ENCODE data around the gene AHCYL2.
A peak's percentile ranks its signal among the peaks of the same experiment; 100 is the strongest.

AHCYL2 gene

GRCh38 chr7:129205126-129205818 is 19.6 kb upstream of the AHCYL2 start:
- no peak for DNase-seq (ENCODE audit: low read depth)
- H3K4me3 ChIP-seq (ENCODE audit: low read depth, low read length): no peak overlapping the region
- TF ChIP-seq MAX (IDR thresholded peaks at IDR 0.05; ENCODE audit: low read depth, low read length): no peak

GRCh38 chr7:129205987-129206785 is 18.6 kb upstream of the AHCYL2 start:
- TF ChIP-seq POLR2A (IDR thresholded peaks at IDR 0.05; ENCODE audit: extremely low read depth, insufficient read length) (no peak), MYC (IDR thresholded peaks at IDR 0.05; ENCODE audit: low read depth, low read length) (no peak), CTCF (IDR thresholded peaks at IDR 0.05; ENCODE audit: low read depth, low read length) (no peak), MAX (IDR thresholded peaks at IDR 0.05; ENCODE audit: low read depth, low read length) (no peak)
- DNase-seq (ENCODE audit: low read depth): peak; percentile 53
- no peak overlapping the region for H3K4me3 ChIP-seq (ENCODE audit: low read depth, low read length)

- peak; percentile 74 for DNase-seq (ENCODE audit: low read depth)
- no peak for TF ChIP-seq MYC (IDR thresholded peaks at IDR 0.05; ENCODE audit: low read depth, low read length)
- peak; percentile 42 for TF ChIP-seq CTCF (IDR thresholded peaks at IDR 0.05; ENCODE audit: low read depth, low read length)
- no peak overlapping the region for H3K4me3 ChIP-seq (ENCODE audit: low read depth, low read length)
These were observed 16.2 kb upstream of the AHCYL2 start for GRCh38 chr7:129208667-129209066.

- TF ChIP-seq CTCF (IDR thresholded peaks at IDR 0.05; ENCODE audit: low read depth, low read length): no peak
- TF ChIP-seq MAX (IDR thresholded peaks at IDR 0.05; ENCODE audit: low read depth, low read length): 0 out of 2 replicates have a peak, but pooled peaks have one; percentile 10
- no peak for TF ChIP-seq POLR2A (IDR thresholded peaks at IDR 0.05; ENCODE audit: extremely low read depth, insufficient read length)
- no peak for TF ChIP-seq MYC (IDR thresholded peaks at IDR 0.05; ENCODE audit: low read depth, low read length)
- H3K4me3 ChIP-seq (ENCODE audit: low read depth, low read length): no peak overlapping the region
- DNase-seq (ENCODE audit: low read depth): no peak
These were observed 15.5 kb upstream of the AHCYL2 start for GRCh38 chr7:129209067-129209926.

- H3K4me3 ChIP-seq (ENCODE audit: low read depth, low read length): no peak overlapping the region
- peak; percentile 74 for DNase-seq (ENCODE audit: low read depth)
- TF ChIP-seq CTCF (IDR thresholded peaks at IDR 0.05; ENCODE audit: low read depth, low read length): peak; percentile 97
- no peak for TF ChIP-seq POLR2A (IDR thresholded peaks at IDR 0.05; ENCODE audit: extremely low read depth, insufficient read length)
These were observed 14.4 kb upstream of the AHCYL2 start for GRCh38 chr7:129210256-129210988.

GRCh38 chr7:129210989-129211312 is 13.9 kb upstream of the AHCYL2 start:
- DNase-seq (ENCODE audit: low read depth): no peak
- no peak overlapping the region for H3K4me3 ChIP-seq (ENCODE audit: low read depth, low read length)
- no peak for TF ChIP-seq POLR2A (IDR thresholded peaks at IDR 0.05; ENCODE audit: extremely low read depth, insufficient read length)
- no peak for TF ChIP-seq MYC (IDR thresholded peaks at IDR 0.05; ENCODE audit: low read depth, low read length)
- no peak for TF ChIP-seq MAX (IDR thresholded peaks at IDR 0.05; ENCODE audit: low read depth, low read length)
- TF ChIP-seq CTCF (IDR thresholded peaks at IDR 0.05; ENCODE audit: low read depth, low read length): no peak

Measured in NB4 (cell line).